Left colon (tissue), 2 donors: ENCODE data around the gene DCP1B. TPM values are rescaled to one million over a fixed set of nuclear protein-coding genes. Genes with fewer than 3 reads are reported as not detected.

ENCODE experiments used
- ATAC-seq: fragments of 200-7000 bp; cut with Tn5 transposase; one replicate; pipeline ENCODE4 v1.9.1; 2020; ENCODE audit warnings: mild to moderate bottlenecking, moderate library complexity
- DNase-seq, 2 donors: peaks; one replicate each; pipeline ENCODE4 v3.0.0-alpha.2; 2020
- intact Hi-C, 2 donors: fragments of 100-400 bp; cut with DNase I in 1 of 2; cut with micrococcal nuclease in 1 of 2; formaldehyde crosslinking; loops; one replicate each; pipeline versions ENCODE4 v1.11.2 to v1.14.0; 2022; cut with DNase I, micrococcal nuclease
- total RNA-seq, 2 donors: library from RNA; stranded (reverse); fragmentation: NEBNext Ultra II Directional; extraction: Animal tissue kit (Norgen Biotek cat#: 25700); gene quantifications; one replicate each; pipeline ENCODE4 v1.2.1, GENCODE V29; 2021
- donor health status: DM: no; HTN: no; CAD: no.
- donor health status: DM: yes; HTN: yes; CAD: no.

DCP1B gene
- total RNA-seq, 2 donors from 2014 or later: 7.9 to 10.9 TPM

DNA sequence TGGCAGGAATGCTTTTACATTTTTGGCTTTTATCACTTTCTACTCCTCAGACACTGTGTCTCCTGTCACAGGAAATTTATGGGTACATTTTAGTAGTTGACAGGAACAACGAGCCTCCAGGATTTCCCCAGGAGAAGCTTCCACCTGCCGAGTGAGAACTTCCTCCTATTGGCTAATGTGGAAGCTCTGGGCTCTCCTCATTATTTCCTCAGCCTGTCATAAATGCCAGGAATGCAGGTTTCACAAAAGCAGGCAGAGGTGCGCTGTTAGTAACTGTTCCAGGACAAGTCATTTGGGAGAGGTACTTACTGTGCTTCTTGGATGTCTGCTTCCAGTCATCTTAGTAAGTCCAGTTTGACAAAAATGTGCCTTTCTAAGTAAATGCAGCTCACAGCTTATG lies 19.1 kb upstream of the DCP1B start:
- DNase-seq (no peak), ATAC-seq (no peak)
- intact Hi-C loops: no loop called here

DNA sequence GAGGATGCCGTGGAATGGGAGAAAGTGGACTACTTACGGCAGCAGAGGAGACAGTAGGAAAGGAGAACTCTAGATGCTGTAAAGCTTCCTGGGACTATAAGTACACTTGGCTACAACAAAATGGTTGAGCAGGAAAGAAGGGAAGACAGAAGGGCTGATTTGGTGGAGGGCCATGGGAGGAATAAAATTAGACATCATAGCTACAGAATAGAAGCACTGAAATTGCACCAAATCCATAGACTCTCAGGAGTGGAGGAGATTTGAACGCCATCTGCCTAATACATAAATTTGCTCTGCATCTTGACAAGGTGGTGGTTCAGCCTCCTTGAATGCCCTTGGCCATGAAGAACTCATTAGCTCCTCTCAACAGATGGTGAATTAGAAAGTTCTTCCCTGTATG lies 16.3 kb upstream of the DCP1B start:
- intact Hi-C loops: no loop called here
- no peak for DNase-seq
- ATAC-seq: no peak

DNA sequence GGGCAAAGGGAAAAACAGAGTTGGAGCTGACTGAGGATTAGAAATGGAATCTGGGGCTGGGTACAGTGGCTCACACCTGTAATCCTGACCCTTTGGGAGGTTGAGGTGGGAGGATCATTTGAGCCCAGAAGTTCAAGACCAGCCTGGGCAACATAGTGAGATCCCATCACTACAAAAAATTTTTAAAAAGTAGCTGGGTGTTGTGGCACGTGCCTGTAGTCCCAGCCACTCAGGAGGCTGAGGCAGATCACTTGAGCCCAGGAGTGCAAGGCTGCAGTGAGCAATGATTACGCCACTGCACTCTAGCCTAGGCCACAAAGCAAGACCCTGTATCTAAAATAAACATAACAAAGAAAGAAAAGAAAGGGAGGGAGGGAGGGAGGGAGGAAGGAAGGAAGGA lies 14.9 kb upstream of the DCP1B start:
- DNase-seq (no peak), ATAC-seq (no peak)
- intact Hi-C loops: no loop called here

DNA sequence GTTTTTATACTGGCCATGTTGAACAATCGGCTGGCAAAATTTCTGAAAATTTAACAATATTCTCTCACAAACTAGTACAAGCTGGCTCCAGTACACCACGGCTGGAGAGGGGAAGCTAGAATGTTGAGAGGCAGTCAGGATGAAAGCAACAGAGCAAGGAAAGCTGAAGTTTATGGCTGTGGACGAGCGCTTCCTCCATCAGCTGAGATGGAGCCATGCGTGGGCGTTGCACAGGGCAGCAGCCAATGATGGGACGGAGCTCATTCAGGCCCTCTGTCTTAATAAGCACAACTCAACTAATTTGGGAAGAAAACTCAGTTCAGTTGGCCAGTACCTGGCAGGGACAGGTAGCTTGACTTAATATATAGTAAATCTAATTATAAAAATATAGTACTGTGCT lies 14.1 kb upstream of the DCP1B start:
- intact Hi-C loops: no loop called here
- DNase-seq: no peak
- ATAC-seq: no peak

DNA sequence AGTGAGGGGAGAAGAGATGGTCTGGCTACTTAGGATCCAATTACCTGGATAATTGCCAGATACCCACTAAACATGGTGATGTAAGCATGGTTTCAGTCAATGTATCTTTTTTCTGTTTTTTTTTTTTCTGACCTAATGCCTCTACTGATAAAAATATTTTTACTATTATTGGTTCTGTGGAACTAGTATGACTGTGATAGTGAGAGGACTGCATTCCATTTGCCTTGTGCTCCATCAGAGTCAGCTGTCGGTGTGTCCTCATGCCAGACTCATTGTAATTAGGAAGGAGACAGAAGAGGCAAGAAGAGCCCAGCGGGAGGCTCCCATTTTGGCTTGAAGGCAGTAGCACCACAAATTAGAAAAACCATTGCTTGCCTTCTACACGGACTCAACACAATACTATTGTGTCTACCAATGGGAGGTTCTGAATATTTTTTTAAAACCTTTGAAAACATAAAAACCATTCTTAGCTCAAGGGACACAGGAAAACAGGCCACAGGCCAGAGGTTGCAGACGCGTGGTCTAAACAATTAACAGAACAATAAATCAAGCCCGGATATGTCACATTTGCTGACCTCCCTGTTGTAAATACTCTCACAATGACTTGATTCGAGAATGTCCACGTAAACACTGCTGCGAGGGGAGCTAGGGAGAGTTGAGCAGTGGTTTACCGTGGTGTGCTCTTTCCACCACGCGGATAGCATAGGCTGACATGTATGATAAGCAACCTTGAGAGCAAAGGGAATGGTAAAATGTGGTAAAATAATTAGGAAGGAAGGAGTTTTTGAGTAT lies 13.5 kb upstream of the DCP1B start:
- intact Hi-C loops: no loop called here
- no peak for DNase-seq
- no peak for ATAC-seq

DNA sequence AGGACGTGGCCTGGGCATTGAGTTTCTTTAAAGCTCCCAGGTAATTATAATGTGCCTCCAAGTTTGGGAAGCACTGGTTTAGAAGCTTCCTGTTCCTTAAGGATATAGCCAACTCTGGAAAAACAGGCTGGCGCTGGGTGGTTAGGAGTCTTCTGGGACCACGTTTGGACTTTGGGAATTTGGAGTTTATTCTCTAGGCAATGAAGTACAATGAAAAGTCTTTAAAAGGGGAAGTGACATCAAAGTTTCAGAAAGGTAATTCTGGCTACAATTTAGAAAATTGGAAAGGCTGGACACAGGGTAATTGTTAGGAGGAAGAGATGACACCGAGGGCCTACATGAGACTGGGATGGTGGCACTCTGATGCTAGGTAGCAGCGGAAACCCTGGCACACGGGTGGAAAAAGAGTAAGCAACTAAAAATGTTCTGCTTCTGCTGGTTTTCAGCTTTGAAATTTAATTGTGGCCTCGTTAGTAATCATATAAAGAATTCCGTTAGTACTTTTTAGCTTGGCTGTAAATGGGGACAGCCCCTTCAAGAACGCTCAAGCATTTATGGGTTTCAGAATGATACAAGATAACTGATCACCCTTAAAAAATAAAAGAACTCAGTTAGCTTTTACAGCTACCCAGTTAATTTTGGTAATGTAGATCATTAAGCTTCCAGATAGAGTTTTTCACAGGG lies 12.7 kb upstream of the DCP1B start:
- DNase-seq (no peak), ATAC-seq (no peak)
- intact Hi-C loops: no loop called here

DNA sequence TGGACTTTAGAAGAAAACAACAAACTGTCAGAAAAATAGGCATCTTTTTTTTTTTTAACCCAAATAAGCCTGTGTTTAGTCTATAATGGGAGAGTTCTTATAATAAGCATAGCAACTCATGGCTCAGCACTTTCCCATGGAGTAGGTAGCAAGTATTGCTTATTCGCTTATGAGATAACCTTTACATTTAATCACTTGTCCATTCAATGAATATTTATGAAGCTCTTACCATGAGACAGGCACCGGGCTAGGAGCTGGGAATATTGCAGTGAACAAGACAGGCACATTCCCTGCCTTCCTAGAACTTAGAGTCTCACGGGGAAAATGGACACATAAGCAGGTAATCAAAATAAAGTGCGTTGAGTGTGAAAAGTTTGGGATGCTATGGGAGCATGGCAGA lies 10.0 kb upstream of the DCP1B start:
- DNase-seq: no peak
- intact Hi-C loops: no loop called here
- no peak for ATAC-seq

DNA sequence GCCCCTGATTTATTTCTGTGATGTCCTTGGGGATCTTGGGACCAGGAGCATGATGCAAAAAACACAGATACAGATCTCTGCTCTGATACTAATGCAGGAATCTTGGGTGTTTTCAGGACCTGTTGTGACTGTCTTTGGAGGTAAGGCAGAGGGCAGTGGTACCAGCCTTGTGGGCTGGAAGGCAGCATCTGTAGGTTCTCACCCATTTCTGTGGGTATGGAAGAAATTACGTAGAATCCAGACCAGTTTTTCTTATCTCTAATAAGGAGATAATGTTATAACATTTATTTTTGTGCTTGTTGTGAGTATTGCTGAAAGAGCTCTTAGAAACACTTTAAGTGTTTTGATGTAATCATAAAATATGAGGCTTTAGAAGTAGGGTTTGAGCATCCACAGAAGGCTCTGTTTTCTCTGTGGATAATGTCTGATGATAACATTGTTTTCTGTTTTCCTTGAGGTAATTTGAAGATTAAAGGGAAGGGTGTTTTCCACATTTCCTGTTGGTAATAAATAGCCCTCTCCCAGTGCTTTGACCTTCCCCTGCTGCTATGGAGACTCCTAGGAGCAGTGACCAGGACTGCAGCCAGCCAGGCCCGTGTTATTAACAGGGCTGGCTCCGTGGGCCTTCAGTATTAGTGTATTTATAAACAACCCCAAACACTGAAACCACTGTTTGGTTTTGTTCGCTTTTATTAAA lies 9.4 kb upstream of the DCP1B start:
- ATAC-seq: no peak
- intact Hi-C loops: no loop called here
- DNase-seq: no peak

DNA sequence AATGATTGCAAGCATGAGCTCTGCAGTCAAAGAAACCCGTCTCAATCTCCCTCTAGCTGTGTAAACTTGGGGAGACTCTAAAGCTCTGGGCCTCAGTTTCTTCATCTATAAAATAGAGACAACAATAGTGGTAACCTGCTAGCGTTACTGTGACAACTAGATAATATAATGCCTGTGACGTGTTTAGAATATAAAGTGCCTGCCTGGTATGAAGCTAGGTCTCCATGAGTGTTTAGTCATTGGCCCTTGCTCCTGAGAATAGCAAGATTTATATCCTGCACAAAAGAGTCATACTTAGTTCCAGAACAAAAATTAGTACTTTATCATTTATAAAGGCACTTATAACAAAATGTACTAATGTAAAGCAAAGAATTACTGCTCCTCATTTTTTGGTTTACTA lies 8.8 kb upstream of the DCP1B start:
- ATAC-seq (no peak), DNase-seq (no peak)
- intact Hi-C loops: no loop called here

DNA sequence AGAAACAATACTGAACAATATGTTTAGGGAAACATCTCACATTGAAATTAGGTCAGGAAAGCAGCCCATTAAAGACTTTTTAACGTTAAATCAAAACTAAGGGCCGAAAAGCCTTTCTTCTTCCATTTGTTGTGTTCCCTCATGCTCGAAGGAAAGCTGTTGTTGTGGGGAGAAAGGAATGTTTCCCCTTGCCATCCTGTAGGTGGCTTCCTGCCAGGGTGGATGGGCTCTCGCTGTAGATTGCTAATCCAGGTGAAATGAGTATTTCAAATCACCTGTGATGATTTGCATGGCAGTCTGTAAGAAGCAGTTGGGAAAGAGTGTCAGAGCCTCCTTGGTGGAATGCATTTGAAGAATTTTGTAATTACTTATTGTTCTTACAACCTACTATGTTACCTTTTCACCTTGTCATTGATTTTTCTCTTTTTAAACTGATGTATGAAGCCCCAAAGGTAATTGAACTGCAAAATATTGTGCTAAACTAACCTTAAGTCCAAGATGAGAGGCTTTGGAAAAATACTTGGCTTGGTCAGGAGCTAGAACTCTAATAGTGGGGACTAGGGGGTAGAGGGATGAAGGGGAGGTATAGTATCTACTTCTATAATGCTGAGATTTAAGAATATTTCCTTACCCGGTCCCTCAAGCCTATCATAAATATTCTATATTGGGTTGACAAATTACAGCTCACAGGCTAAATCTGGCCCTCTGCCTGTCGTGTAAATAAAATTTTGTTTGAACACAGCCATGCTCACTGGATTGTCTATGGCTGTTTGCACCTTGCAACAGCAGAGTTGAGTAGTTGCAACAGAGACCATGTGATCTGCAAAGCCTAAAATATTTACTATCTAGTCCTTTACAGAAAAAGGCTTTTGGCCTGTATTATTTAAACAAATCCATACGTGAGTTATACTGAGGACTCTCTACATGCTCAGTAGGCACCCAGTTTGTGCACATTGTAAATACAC lies 7.7 kb upstream of the DCP1B start:
- DNase-seq (no peak), ATAC-seq (no peak)
- intact Hi-C loops: no loop called here

DNA sequence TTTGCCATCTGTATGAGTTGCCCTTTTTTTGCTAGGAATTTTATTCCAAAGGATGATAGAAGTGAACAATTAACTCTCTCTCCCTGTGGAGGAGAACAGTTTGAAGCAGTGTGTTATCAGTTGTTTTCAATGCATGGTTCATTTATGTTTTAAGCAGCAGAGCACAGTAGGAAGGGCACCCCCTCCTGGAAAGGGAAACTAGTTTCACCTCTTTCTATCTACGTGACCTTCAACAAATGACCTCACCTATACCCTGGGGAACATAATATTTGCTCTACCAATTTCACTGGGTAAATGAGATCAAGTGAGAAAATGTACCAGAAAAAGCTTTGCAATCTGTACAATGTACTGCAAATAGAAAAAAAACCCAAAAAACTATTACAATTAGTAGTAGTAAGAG lies 5.4 kb upstream of the DCP1B start:
- no peak for DNase-seq
- intact Hi-C loops: no loop called here
- no peak for ATAC-seq

DNA sequence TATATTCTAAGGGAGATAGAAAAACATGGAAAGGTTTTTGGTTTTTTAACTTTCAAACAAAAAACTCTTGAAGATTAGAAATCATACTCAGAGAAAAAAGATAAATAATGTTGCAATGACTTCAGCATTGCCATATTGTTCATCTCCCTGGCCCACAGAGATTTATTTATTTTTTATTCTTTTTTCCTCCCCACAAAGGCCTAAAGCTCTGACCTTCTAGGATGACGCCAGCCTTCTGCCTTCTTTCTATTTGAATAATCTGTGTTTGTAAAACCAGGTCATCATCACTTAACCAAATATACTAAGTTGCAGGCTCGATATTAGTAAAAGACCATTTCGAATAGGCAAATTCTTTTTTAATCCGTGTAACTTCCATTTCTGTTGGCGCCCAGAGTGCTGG lies 4.4 kb upstream of the DCP1B start:
- intact Hi-C loops: no loop called here
- ATAC-seq (no peak), DNase-seq (no peak)

DNA sequence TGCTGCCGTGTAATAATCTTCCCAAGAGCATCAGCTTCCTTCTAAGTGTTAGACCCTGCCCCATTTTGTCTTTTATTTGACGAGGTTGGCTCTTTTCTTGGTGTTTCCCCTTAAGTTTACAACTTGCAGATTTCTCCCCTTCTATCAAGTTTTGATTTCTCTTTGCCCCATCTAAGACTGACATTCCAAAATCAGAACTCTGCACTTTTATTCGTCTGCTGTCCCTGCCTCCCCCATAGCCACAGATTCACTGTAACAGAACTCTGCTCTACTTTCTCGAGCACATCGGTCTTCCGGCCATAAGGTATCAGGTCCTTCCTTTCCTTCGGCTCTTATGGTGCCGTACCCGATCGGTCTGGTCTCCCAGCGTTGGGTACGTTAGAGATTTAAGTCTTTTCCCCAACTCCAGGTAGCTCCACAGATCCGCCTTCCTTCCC lies 563 bp downstream of the DCP1B start:
- no peak for DNase-seq
- ATAC-seq: peak; percentile 48
- intact Hi-C loops: no loop called here

DNA sequence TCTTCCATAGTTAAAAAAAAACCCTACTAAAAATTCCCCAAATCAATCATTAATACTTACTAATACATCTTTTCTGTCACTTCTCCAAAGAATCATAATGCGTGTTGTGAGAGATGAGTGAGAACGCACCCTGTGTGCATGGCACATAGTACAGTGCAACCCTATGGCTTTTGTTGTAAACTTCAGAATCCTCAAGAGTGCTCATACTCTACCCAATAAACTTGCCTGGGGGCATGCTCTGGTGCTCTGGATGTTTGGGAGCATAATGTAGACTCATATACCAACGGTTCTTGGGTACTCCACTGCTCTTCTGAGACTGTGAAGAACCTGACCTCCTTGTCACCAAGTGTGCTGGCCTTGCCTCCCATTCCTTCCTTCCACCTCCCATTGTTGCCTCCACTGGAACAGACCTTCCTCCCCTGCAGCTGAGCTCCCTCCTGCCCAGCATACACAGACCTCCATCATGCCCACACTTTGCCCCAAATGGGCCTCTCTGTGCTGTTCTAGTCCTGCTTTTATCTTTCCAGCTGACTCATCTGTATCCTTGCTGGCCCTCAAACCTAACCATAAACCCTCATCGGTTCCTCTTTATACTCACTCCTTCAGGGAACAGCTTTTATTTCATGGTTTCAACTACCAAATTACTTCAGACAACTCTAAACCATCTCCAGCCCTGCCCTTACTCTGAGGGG lies 8.9 kb downstream of the DCP1B start:
- DNase-seq: no peak
- no peak for ATAC-seq
- intact Hi-C loops: no loop called here

DNA sequence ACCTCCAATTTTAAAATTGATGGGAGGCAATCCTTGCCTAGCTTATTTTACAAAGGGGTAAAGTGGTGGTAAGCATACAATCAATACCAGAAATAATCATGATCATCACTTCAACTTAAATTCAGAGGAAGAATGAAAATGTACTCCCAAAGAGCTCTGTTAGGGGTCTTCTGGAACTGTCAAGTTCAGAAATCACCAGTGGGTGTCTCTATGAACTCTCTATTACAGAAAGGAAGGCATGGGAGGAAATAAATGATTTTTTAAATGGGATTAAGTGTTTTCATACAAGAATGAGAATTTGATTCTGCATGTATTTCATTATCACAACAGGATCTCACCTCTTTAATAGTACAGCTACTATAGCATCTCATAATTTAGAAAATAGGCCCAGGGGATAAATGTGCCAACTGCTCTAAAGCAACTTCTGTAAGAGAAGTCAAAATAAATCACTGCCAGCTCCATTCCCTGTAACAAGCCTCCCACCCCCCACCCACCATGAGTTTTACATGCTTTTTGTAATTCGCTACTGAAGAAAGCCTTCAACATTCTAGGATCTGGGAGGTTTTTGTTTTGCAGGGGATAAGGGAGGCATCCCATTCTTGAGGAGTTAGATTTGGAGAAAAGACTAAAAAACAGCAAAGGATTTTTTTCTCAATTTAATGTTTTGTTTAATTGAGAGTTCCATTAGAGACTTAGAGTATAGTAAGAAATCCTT lies 9.7 kb downstream of the DCP1B start:
- intact Hi-C loops: no loop called here
- DNase-seq (no peak), ATAC-seq (no peak)

DNA sequence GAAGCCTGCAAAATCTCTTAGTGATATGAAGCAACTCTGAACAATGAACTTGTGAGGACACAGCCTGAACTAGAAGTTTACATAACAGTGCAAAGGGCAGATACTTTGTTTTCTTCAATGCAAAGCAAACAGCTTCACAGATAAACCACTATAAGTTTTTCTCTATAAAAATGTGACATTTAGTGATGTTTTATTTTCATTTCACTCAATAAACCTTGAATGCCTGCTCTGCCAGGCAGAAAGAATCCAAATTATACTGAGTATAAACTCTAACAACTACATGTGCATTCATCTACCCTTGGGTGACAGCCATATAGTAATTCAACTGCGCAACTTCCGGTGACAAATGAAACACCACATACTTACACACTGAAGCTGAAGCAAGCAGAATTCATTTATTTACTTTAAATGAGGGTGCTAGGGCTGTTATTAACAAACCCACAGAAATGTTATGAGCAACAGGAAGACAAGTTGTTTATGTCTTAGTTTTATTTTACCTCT lies 10.3 kb downstream of the DCP1B start:
- peak; percentile 94 for ATAC-seq
- intact Hi-C loops: no loop called here
- DNase-seq: peak in 1 of 2 donors; percentile 46

DNA sequence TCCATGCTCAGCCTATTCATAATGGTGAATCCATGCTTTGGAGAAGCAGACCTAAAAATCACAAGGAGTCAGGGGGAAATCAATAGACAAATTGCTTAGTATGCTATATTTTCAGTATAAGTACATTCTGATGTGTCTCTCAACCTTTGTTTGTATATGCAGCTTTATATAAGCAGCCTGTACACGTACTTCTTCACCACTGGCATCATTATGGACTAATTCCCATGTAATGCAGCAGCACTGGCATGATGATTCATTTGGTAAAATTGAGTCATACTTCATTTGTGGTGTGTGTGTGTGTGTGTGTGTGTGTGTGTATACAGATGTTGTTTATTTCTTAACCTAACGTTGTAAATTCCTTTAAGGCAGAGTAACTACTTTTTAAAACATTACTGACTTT lies 10.9 kb downstream of the DCP1B start:
- intact Hi-C loops: no loop called here
- no peak for DNase-seq
- peak; percentile 37 for ATAC-seq

DNA sequence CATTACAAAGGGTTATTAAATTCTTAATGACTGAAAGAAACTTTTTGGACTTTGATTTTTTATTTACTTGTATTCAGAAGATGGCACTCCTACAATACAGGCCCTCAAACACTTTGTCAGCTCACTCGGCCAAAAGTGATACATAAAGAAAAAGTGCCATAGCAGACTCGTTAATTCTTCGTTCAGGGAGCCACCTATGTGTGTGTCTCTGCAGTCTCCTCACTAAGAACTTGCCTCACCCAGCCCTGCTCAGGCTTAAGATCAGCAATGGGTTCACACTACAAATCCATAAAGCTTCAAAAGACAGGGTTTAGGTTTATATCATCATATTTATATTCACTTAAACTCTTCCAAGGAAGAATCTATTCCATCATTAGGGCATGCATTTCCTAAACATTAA lies 11.5 kb downstream of the DCP1B start:
- ATAC-seq (no peak), DNase-seq (no peak)
- intact Hi-C loops: no loop called here
